GM12892 (cell line): Measurements from ENCODE around the gene GATA6.
"Not testable (repeated sequence)": the region's sequence is repeated elsewhere in the genome, so short reads cannot be mapped to it uniquely, and the experiment has no call there.

Experiments used
- POLR2AphosphoS5 ChIP-seq: IDR thresholded peaks from 2 replicates; pipeline ENCODE4 v1.6.1; 2011; ENCODE audit warnings: low read depth, low read length, control low read depth
- TAF1 ChIP-seq: IDR thresholded peaks from 2 replicates; pipeline ENCODE4 v1.6.1; 2011; ENCODE audit warnings: low read depth, mild to moderate bottlenecking, control low read depth, low read length, borderline replicate concordance

GRCh38 chr18:22220585-22220984 is 51.2 kb downstream of the GATA6 start:
- not testable (repeated sequence) for TF ChIP-seq TAF1, POLR2AphosphoS5
